HG03175 (cell line): ENCODE results near the gene CD300A.

ENCODE experiments used
- ATAC-seq: cut with Tn5 transposase; IDR thresholded peaks from one replicate; pipeline ENCODE4 v1.9.1; 2021; ENCODE audit warnings: mild to moderate bottlenecking, moderate library complexity; ENCODE audit not compliant: unreplicated experiment

CD300A gene

GRCh38 chr17:74454197-74455024, 12.0 kb upstream of the CD300A start:
- peak; percentile 91 for ATAC-seq

- no peak for ATAC-seq
Measured at GRCh38 chr17:74455025-74455545, 11.3 kb upstream of the CD300A start.

- ATAC-seq, result no peak
Measured at GRCh38 chr17:74455821-74456220, 10.6 kb upstream of the CD300A start.

GRCh38 chr17:74457146-74457819, 9.2 kb upstream of the CD300A start:
- no peak for ATAC-seq

- no peak for ATAC-seq
Measured at GRCh38 chr17:74457820-74458166, 8.6 kb upstream of the CD300A start.

GRCh38 chr17:74458835-74459234, 7.6 kb upstream of the CD300A start:
- ATAC-seq, result no peak

DNA sequence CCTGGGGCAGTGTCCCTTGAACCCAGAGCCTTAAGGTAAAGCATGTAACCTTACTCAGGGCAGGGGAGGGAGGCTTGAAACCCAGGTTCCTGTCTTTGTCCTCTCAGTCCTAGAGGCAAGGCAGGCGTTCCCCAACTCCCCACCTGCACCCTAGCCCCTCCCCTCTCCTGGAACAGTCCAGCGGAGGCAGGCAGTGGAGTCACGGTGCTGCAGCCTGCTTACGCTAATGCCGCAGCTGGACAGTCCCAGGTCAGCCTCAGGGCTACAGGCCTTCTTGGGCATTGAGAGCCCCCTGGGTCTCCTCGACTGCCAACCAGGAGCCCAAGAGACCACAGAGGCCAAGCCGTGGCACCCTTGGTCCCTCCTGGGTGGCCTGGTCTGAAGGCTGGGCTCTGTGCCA, 6.8 kb upstream of the CD300A start:
- no peak for ATAC-seq

DNA sequence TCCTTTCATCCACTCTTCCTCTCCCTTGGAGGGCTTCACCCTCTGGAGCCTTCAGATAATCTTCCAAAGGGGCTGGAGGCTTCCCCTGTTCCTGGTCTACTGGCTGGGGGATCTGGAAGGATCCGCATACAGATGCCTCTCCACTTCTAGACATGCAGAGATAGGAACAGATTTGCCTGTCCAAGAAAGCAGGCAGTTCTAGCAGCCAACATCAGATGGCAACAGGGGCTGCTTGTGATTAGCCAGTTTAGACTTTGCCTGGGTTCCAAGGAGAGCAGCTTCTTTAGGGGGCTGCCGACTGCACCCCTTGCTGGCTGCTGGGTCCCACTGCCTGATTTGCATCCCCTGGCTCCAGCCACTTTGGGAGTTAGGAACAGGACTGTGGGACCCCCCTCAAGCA, 6.2 kb upstream of the CD300A start:
- ATAC-seq, result no peak

DNA sequence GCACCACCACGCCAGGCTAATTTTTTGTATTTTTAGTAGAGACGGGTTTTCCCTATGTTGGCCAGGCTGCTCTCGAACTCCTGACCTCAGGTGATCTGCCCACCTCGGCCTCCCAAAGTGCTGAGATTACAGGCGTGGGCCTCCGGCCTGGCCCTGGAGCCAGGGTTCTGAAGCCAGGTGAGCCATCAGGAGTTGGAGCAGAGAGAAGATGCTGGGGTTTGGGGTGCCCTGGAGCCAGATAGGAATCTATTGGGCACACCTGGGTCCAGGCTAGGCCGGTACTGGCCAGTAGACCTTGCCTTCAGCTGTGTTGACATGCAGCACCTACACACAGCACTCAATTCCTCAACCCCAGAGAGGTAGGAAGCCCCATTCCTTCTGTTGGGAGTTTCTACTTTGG, 5.4 kb upstream of the CD300A start:
- no peak for ATAC-seq

DNA sequence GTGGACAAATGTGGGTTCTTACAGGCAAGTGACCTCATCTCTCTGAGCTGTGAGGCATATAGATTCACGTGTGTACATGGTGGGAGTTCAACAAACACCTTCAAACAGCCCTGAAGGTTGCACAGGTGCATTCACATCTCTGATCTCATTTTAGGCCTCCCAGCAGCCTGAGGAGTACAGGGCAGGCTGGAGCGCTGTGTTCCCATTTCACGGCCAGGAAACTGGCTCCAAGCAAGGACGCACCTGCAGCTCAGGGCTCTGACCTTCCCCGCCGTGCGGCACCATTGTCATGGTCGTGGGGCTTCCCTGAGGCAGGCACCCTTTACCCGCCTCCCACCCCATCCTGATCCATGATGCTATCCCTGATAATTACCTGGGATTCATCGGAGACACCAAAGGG, 4.8 kb upstream of the CD300A start:
- ATAC-seq, result no peak

GRCh38 chr17:74464730-74465377, 1.6 kb upstream of the CD300A start:
- ATAC-seq, result no peak

GRCh38 chr17:74465378-74466110, 890 bp upstream of the CD300A start:
- no peak for ATAC-seq

- ATAC-seq, result no peak
Measured at GRCh38 chr17:74466828-74467184, 372 bp downstream of the CD300A start.

- peak; percentile 79 for ATAC-seq
Measured at GRCh38 chr17:74467221-74467951, 952 bp downstream of the CD300A start.

GRCh38 chr17:74471341-74471740, 4.9 kb downstream of the CD300A start:
- no peak for ATAC-seq

DNA sequence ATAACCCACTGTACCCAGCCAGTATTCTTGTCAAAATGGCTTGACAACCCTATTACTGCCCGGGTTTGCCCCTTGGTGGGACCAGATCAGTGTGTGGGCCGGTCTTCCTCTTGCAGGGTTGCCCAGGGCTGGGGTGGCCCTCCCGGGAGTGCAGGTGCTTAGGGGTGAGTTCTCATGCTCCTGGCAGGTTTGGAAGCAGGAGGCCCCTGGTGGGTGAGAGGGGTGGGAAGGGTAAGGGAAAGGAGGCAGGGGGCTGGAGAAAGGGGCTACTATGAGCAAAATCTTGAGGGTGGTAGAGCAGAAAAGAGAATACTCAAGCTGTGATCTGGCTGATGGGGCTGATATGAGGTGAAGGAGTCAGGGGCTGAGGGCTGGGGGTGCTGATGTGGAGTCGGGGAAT, 6.5 kb downstream of the CD300A start:
- no peak for ATAC-seq

DNA sequence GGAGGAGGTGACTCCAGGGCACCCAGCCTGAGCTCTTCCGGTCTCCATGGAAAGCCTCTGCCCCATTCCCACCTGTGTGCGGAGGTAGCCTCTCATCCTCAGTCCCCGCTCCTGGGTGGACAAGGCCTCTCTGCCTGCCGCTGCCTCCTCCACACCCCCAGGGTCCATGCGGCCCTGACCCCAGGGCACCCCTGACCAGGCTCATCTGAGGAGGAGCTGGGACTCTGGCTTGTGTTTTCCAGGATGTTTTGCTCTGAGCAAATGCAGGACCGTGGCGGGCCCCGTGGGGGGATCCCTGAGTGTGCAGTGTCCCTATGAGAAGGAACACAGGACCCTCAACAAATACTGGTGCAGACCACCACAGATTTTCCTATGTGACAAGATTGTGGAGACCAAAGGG, 6.9 kb downstream of the CD300A start:
- no peak for ATAC-seq

DNA sequence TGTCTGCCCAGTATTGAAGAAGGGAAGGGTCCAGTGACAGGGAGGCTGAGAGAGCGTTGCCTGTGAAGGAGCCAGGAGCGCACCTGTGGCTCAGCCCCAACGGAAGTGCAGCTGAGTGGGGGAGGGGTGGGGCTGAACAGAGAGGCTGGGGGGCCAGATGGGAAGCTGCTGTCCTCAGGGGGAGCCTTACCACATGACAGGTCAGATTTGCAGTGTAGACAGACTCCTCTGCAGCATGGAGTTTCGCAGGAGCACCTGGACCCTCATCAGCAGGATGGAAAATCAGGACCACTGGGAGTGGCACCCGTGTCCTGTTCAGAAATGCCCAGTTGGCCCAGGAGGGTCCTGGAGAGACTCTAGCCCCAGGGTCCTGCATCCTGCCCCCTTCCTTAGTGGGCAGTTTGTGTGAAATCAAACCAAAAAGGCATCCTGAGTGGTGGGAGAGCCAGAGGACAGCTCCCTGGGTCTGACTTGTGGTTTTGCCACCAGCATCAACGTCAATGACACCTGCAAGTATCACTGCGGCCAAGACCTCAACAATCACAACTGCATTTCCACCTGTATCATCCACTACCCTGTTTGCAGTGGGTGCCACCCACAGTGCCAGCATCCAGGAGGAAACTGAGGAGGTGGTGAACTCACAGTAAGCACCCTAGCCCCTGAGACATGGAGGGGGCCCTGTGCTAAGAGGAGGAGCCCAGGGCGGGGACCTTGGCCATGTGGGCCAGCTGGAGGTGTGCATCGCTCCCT, 7.8 kb downstream of the CD300A start:
- ATAC-seq, result no peak

GRCh38 chr17:74475189-74475588, 8.8 kb downstream of the CD300A start:
- no peak for ATAC-seq

DNA sequence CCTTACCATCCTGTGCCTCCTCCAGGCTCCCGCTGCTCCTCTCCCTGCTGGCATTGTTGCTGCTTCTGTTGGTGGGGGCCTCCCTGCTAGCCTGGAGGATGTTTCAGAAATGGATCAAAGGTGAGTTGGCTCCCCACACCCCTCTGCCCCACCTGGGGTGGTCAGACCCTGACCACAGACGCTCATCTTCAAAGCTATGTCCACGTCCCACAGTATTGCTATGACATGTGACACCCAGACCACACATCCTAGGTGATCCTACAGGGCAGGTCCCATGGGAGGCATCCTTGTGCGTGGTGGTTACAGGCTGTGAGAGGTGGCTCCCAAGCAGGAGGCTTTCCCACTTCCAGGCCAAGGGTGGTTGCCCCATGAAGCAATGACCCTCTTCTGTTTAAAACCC, 11.0 kb downstream of the CD300A start:
- ATAC-seq, result no peak
